ENCODE data around the gene LRRFIP2.
"Not testable (repeated sequence)": the region's sequence is repeated elsewhere in the genome, so short reads cannot be mapped to it uniquely, and the experiment has no call there.

Gene LRRFIP2

DNA sequence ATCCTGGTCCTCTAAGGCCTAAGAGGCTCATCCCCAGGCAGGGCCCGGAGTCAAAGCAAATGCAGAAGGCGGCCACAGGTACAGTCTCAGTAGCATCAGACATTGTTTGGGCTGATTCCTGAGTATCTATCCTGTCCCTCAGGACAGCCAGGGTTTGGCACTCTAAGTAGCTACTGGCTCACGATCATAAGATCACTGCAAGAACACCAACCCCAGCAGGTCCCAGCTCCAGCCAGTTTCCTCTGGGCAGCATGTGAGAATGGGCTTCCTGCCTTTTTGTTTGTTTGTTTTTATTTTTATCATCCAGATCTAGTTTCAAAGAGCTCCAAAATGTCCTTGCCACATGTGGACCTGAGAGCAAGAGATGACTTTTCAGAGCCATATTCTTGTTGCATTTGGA, 32.7 kb downstream of the LRRFIP2 start:
- DNase-seq = no peak

DNA sequence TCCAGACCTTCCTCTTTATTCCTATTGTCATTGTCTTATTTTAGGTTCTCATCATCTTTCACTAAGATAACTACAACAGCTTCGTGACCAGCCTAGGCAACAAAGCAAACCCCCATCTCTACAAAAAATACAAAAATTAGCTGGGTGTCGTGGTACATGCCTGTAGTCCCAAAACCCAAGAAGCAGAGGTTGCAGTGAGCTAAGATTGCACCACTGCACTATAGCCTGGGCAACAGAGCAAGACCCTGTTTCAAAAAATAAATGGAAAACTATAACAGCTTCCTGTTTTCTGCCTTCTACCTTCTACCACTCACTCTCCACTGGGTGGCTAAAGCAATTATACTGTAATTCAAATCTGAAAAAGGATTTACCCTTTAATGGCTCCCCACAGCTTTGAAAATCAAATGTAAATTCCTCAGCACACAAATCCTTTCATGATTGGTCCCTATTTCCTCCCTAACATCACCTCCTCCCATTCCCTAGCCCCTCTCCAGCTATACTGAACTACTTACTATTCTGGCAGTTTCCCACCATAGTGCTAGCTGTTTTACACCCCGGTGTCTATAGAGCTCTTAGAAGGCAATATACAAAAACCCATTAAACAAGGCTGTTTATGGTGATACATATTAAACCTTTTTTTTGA, 33.4 kb downstream of the LRRFIP2 start:
- no peak for DNase-seq

DNA sequence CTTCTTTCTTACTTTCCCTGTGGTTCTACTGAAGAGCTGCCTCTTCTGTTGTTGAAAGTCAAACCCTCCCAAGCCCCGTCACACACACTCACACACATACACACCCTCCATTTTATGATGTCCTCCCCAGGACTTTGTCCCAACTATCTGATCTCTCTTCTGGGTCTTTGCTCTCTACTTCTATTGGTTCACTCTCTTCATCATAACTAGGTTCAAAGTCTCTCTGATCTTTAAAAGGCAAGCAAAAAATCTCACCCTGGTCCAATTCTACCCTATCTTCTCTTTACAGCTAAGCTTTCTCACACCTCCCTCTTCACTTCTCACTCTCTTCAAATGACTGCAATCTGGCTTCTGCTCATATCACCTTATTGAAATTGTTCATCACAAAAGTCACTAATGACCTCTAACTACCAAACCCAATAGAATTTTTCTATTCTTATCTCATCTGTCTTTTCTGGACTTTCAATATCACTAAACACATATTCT, 34.8 kb downstream of the LRRFIP2 start:
- no peak for DNase-seq

DNA sequence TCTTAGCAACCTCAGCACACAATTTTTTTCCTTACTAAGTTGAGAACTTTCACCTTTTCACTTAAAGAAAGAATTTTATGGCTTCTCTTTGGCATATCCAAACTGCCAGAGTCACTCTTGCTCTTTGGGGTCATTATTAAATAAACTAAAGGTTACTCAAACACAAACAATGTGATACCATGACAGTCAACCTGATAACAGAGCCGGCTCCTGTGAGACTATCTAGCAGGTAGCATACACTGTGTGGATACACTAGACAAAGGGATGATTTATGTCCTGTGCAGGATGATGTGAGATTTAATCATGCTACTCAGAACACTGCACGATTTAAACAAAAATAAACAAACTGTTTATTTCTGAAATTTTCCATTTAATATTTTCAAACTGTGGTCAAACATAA, 35.6 kb downstream of the LRRFIP2 start:
- no peak for DNase-seq

DNA sequence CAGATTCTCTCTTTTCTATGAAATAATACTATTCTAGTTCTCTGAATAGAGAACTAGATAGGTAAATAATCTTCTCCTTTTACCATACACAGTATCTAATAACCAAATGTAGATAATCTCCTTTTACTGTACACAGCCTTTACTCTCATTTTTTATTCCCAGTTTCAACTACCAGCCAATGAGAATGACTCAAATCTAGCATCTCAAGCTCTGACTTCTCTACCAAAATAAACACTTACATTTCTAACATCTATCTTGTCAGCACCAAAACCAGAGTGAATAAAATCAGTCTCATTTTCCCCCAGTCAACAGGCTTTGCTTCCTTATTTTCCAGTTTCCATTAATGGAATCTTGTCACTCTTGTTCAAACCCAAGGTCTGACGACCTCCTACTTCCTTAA, 36.9 kb downstream of the LRRFIP2 start:
- no peak for DNase-seq

DNA sequence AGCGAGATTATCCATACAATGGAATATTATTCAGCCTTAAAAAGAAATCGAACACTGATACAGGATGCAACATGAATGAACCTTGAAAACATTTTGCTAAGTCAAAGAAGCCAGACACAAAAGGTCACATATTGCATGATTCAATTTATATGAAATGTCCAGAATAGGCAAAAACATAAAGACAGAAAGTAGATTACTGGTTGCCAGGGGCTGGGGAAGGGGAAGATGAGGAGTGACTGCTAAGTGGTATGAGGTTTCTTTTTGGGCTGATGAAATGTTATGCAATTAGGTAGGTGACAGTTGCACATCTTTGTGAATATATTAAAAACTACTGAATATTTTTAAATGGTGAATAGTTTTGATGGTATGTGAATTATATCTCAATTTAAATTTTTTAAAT, 38.3 kb downstream of the LRRFIP2 start:
- no peak for DNase-seq

DNA sequence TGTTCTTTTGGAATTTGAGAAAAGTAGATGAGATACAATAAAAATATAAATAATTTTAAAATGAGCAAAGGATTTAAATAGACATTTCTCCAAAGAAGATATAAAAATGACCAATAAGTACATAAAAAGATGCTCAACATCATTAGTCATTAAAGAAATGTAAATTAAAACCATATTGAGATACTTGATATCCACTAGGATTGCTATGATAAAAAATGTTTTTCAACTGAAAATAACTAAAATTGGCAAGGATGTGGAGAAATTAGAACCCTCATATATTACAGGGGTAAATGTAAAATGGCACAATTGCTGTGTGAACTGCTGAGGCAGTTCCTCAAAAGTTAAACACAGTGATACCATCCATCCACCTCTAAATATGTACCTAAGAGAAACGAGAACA, 38.8 kb downstream of the LRRFIP2 start:
- DNase-seq = no peak

DNA sequence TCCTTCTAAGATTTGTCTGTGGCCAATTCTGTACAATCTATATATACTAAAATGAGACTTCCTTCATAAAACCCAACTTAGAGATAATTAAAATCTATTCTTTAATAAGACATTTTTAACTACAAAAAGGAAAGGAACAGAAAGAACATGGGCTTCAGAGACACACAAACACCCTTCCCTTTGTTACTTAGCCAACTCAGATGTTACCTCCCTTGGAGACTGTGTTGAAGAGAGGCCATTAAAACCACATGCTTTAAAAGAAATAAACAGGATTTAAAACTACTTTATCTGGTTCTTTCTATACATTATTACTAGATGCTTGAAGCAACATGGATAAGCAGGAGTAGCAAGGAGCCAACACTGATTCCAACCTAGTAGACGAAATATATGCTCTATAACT, 42.0 kb downstream of the LRRFIP2 start:
- no peak for DNase-seq

DNA sequence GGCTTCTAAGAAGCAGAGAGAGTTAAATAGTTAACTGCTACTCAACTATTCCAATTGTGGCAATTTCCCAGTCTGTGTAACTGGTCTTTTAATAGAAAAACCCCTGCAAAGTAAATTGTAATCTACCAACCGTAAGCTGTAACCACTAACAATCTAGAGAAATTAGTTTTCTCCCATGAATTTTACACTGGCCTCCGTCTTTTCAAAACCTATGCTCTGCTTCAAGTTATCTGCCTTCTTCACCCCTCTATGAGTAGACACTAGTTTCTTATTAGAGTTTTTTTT, 42.6 kb downstream of the LRRFIP2 start:
- no peak for DNase-seq

DNA sequence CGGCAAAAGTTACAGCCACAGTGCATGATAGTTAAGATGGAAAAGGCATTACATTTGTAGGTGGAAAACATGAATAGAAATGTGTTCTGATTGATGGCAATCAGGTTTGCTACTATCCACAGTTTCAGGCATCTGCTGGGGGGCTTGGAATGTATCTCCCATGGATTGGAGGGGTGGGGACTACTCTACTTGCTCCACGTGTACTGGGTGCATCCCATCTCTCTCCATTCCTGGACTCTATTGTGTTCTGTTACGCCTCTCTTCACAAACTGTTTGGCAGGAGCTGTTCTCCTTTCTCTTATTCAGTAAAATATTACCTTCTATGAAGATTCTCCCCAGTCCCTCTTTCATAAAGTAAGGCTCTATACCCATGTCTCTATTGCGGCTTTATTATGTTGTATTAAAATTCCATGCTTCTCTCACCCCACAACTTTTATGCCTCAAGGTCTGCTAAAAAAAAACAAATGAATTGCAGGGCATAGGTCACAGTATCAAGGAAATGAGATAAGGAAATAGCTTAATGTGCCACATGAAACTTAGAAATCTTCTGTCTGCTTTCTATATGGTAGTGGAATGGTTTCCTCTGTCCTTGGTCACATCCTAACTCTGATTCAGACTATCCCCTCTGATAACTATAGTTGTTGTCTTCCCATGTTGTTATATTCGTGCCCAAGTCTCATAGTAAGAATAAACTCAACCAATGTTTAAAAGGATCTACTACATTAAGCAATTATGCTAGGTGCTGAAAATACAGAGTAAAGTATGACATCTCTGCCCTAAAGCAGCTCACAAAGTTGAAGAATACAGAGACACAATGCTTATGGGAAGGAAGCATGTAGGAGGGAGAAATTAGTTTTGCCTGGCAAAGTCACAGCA, 43.2 kb downstream of the LRRFIP2 start:
- no peak for DNase-seq

DNA sequence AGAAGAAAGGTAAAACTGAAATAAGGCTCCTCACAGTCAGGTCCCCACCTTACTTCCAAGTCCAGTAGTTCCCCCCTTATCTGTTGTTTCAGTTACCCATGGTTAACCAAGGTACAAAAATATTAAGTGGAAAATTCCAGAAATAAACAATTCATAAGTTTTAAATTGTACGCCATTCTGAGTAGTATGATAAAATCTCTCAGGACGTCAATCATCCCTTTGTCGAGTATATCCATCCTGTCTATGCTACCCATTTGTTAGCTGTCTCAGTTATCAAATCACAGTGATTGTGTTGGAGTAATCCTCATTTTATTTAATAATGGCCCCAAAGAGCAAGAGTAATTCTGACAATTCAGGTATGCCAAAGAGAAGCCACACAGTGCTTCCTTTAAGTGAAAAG, 43.9 kb downstream of the LRRFIP2 start:
- DNase-seq = no peak

DNA sequence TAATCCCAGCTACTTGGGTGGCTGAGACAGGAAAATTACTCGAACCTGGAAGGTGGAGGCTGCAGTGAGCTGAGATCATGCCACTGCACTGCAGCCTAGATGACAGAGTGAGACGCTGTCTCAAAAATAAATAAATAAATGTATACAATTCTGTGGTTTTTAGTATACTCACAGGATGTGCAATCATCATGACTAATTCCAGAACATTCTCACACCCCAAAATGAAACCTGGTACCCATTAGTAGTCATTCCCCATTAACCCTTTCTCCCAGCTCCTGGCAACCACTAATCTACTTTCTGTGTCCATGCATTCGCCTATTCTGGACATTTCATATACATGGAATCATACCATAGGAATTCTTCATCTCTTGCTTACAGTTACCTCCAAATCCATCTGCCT, 44.5 kb downstream of the LRRFIP2 start:
- no peak for DNase-seq

DNA sequence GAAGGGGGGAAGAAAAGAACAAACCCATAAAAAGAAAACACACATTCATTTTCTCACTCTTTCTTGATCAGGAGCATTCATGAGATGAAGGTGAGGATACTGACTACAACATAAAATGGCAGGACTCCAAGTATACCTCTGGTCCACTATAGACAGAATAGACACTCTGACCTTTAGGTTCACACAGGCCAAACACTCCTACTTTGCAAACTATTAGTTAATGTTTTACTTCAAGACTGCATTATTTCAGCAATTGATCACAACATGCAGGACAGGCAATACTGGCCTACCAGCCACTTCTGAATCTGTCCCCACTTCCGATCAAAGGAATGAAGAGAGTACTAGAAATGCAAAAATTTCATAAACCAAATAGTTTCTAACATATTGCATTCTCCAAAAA, 47.0 kb downstream of the LRRFIP2 start:
- no peak for DNase-seq

DNA sequence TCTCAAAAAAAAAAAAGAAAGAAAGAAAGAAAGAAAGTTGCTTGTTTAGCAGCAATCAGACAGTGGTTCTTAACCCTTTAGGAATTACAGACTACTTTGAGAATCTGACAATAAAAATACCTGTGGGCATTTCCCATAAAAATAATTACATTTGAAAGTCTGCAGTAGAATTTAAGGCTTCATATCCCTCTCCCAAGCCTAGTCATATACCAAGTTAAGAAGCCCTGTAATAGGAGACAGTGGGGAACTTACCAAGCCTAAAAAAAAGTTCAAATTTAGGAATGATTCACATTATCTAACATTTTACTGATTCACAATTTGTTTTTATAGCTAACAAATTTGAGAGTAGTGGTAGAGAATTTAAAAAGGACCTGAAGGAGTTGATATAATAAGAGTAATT, 47.5 kb downstream of the LRRFIP2 start:
- DNase-seq = no peak

DNA sequence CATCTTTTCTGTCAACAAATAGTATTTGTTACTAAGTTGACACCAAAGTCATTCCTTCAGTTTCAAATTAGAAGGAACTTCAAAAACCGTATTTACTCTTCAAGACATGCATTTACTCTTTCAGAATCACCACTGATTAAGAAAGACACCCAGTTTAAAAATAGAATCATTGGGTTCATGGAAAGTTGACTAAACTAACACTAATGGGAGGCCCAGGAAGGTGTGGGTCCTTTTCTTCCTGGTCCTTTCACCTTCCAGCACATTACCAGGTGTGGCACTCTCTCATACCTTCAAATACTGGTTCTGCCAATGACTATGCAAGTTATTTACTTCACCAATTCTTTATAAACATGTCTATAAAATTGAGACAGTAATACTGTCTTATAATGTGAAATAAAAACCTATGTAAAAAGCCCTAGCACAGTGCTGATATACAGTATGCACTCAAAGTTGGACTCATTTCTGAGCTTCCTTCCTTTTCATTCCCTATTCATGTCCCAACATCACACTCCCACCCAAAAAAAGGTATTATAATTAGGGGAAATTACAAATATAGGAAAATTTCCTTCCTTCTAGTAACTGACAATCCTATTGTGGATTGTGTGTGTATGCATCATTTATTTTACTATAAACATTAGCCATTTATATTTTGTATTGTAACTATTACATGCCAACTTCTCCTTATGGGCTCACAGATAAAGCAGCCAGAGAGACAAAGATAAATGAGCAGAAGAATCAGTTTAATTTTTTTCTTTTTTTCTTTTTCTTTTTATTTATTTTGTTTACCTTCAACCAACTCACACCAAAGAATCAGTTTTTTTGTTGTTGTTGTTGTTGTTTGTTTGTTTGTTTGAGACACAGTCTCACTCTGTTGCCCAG, 48.9 kb downstream of the LRRFIP2 start:
- DNase-seq = no peak

DNA sequence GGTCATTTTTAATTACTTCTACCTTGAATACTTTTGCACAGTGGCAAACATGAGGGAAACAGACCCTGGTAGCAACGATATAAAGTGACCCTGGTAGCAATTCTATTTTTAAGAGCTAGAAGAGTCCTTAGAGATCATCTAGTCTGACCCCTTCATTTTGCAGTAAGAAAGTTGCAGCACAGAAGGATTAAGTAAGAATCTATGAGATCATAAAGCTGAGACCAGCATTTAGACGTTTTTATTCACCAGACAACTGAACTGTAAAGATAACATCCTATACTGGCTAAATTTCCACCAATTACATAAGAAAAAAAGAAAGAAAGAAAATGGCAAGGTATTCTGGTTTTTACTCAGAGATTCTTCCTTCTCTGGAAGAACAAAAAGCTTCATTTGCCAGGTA, 49.9 kb downstream of the LRRFIP2 start:
- no peak for DNase-seq

DNA sequence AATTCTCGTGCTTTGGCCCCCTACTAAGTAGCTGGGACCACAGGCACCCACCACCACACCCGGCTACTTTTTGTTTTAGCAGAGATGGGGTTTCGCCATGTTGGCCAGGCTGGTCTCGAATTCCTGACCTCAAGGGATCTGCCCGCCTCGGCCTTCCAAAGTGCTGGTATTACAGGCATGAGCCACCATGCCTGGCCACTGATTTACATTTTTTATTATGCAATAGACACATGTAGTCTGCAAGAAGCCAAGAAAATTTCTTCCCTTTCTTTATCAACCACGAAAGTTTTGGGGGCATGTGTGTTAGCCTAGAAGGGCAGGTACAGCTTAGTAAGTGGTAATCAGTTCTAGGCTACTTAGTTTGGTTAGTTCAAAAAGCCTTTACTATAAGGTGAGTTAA, 51.1 kb downstream of the LRRFIP2 start:
- DNase-seq = no peak

DNA sequence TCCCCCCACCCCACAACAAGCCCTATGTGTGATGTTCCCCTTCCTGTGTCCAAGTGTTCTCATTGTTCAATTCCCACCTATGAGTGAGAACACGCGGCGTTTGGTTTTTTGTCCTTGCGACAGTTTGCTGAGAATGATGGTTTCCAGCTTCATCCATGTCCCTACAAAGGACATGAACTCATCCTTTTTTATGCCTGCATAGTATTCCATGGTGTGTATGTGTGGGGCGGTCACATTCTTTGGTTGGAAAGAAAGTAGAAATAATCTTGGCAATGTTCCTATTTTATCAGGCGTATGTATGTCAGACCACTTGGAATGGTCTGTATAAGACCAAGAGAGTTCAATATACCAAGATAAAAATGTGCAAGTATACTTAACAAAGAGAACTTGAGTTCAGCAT, 52.3 kb downstream of the LRRFIP2 start:
- DNase-seq = not testable (repeated sequence)

DNA sequence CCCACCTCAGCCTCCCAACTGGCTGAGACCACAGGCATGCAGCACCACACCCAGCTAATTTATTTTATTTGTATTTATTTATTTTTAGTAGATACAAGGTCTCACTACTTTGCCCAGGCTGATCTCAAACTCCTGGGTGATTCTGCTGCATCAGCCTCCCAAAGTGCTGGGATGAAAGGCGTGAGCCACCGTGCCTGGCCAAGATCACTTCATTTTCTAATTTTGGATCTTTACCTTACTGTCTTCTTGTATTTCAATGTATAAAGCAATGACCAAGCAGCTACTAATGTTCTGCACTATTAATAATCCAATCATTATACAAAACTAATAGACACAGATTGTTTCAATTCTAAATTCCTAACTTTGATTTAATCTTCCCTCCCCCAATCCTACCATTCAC, 56.2 kb downstream of the LRRFIP2 start:
- DNase-seq = no peak

DNA sequence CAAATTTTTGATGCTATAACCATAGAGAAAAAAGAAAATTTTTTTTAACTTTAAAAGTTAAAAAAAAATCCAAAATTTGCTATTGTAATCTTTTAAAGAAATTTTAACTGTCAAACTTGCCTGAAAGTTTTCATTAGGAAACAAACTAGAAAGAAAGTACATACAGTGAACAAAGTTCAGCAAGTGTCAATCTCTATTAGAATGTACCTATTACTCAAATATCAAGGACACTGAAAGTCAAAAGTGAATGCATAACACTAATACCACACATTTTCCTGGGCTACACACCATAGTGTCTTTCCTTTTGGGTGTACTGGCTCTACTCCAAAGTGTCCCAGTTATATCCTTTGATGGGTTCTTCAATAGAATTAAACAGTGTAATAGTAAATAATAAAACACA, 56.8 kb downstream of the LRRFIP2 start:
- DNase-seq = no peak

DNA sequence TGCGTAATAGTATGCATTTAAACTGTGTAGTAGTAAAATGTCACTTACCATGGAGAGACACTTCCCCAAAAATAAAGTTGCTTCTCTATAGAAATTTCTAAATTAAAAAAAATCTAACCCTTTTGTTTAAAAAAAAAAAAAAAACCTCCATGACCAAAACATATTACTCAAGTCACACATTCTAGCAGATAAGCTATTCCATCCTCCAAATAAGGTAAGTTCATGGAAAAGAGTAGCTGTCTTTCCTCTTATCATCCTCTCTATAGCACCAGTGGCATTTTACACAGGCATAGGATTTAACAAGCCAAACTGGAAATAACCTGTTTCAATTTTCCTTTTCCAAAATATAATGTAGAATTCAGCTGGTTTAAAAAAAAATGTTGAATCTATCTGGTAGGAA, 57.4 kb downstream of the LRRFIP2 start:
- DNase-seq = no peak

DNA sequence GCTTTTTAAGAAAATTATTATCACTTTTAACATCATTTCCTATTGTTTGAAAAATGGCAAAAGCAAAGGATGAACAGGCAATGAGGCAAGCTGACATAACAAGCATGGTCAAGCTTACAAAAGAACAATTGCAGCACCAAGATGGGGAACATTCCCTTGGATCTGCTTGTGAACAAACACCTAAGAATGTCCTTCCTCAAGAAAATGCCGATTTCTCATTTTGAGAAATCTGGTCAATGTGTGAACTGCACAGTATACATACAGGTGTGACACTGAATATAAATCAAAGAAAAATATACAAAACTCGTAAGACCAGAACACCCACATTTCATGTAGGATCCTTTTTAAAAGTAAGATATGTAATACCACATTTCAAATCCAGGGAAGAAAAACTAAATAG, 58.9 kb downstream of the LRRFIP2 start:
- no peak for DNase-seq

DNA sequence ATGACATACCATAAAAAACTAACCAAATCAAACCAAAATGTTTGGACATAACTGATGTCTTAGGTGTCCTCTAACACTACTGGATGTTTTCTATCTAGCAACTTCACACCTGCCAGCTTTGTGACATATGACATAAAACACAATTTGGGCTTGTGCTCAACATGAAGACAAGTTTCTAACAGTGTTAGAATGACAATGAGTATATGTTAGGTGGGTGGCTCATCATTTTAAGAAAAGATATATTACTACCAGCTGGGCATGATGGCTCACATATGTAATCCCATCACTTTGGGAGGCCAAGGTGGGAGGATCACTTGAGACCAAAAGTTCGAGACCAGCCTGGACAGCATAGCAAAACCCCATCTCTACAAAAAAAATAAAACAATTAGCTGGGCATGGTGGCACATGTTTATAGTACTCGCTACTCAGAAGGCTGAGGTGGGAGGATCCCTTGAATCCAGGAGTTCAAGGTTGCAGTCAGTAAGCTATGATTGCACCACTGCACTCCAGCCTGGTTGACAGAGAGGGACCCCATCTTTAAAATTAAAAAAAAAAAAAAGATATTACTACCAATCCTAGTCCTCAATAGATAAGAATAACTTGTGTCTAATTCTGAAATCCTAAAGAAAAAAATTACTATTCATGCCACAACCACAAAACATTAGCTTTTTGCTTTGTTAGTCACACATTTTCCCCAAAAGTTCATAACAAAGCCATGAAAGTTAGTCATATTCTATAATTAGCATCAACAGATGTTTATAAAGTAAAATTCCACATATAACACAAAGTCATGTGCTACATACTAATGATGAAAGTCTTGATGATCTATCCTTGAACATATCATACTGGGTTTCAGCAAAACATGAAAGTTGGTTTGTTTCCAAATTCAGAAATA, 59.9 kb downstream of the LRRFIP2 start:
- no peak for DNase-seq
